BE2C (cell line): Measurements from ENCODE around the gene CABCOCO1.
A peak's percentile ranks its signal among the peaks of the same experiment; 100 is the strongest.

Experiments used
- DNase-seq: peaks from one replicate; pipeline ENCODE4 v3.0.0-alpha.2; 2020
- H3K27me3 ChIP-seq: fragments of 250-450 bp; sonication (Bioruptor Pico); 2 replicates; pipeline ENCODE4 v1.5.1; 2020; ENCODE audit warnings: mild to moderate bottlenecking
- H3K36me3 ChIP-seq: fragments of 250-450 bp; sonication (Bioruptor Pico); 2 replicates; pipeline ENCODE4 v1.5.1; 2020; ENCODE audit warnings: mild to moderate bottlenecking
- H3K4me1 ChIP-seq: fragments of 250-450 bp; sonication (Bioruptor Pico); 2 replicates; pipeline ENCODE4 v1.5.1; 2020
- H3K4me3 ChIP-seq: 2 replicates; pipeline ENCODE4 v1.5.1; 2011; ENCODE audit warnings: low read depth, low read length
- H3K9me3 ChIP-seq: fragments of 250-450 bp; sonication (Bioruptor Pico); 2 replicates; pipeline ENCODE4 v1.5.1; 2020
- TF ChIP-seq, protein P1 (sequence below): IDR thresholded peaks from 2 replicates; pipeline ENCODE4 v1.5.1; 2012; ENCODE audit warnings: mild to moderate bottlenecking, low read depth, low read length

Gene CABCOCO1

DNA sequence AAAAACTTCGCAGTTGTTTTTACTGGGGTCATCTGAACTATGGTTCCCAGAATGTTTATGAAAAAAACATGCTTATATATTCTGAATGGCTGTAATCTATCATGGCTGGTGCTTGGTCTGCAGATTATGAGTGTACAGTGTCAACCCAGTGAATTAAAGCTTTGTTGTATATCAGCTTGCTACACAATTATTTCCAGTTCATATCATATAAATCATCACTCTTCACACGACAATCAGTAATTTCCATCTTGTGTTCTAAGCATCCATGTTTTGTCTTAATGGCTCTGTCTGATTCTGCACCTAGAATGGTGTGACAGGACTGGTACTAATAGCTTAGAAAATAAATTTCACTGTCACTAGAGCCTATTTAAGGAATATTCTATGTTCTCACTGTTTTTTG lies 83.6 kb downstream of the CABCOCO1 start:
- H3K27me3 ChIP-seq, result no peaks in the 10 kb centered on the region
- H3K36me3 ChIP-seq, result no peaks in the 10 kb centered on the region
- H3K4me3 ChIP-seq, result no peak overlapping the region
- TF ChIP-seq, protein P1, sequence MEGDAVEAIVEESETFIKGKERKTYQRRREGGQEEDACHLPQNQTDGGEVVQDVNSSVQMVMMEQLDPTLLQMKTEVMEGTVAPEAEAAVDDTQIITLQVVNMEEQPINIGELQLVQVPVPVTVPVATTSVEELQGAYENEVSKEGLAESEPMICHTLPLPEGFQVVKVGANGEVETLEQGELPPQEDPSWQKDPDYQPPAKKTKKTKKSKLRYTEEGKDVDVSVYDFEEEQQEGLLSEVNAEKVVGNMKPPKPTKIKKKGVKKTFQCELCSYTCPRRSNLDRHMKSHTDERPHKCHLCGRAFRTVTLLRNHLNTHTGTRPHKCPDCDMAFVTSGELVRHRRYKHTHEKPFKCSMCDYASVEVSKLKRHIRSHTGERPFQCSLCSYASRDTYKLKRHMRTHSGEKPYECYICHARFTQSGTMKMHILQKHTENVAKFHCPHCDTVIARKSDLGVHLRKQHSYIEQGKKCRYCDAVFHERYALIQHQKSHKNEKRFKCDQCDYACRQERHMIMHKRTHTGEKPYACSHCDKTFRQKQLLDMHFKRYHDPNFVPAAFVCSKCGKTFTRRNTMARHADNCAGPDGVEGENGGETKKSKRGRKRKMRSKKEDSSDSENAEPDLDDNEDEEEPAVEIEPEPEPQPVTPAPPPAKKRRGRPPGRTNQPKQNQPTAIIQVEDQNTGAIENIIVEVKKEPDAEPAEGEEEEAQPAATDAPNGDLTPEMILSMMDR, result no peak
- peaks cover 6% of the 10 kb centered on the region for H3K4me1 ChIP-seq
- DNase-seq, result no peak
- H3K9me3 ChIP-seq, result no peaks in the 10 kb centered on the region

DNA sequence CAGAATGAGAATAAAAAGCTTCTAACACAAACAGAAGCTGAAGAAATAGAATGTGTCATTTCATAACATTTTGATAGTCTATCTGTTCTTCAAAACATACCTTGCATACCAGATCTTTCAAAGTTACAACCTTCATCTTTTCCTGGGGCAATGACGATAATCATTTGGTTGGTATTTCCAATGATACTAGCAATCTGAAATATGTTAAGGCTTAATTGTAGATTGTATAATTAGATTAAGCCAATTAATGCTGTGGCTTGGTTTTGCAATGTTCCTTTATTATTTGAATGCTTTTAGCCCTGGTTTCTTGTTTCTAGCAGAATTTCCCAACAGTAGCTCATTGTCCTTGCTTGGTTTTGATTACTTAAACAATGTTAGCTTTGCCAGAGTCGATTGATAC lies 84.6 kb downstream of the CABCOCO1 start:
- TF ChIP-seq, protein P1, result no peak
- H3K9me3 ChIP-seq, result no peaks in the 10 kb centered on the region
- H3K4me1 ChIP-seq, result peaks cover 6% of the 10 kb centered on the region
- H3K4me3 ChIP-seq, result no peak overlapping the region
- no peaks in the 10 kb centered on the region for H3K27me3 ChIP-seq
- DNase-seq, result no peak
- H3K36me3 ChIP-seq, result no peaks in the 10 kb centered on the region

DNA sequence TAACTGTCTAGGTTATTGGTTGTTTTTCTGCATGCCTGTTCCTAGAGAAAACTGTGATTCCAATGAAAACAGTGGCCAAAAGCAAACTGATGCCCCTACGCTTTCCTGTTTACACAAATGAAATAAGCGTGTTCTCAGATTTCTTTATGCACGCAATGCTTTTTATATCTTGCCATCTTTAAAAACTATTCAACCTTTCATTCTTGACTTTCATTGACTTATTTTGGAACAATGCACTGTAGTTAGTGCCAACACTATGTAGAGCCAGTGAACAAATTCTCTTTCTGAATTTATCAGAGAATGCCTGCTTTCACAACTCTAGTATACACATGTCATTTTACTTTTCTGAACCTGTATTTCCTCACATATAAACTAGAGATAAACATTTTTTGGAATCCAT lies 86.6 kb downstream of the CABCOCO1 start:
- no peaks in the 10 kb centered on the region for H3K36me3 ChIP-seq
- TF ChIP-seq, protein P1, result no peak
- DNase-seq, result no peak
- H3K27me3 ChIP-seq, result no peaks in the 10 kb centered on the region
- H3K4me3 ChIP-seq, result no peak overlapping the region
- H3K9me3 ChIP-seq, result no peaks in the 10 kb centered on the region
- peaks cover 6% of the 10 kb centered on the region for H3K4me1 ChIP-seq

- Histone ChIP-seq H3K27me3 (no peaks in the 10 kb centered on the region), H3K4me3 (no peak overlapping the region), H3K36me3 (no peaks in the 10 kb centered on the region), H3K4me1 (peaks cover 7% of the 10 kb centered on the region), H3K9me3 (no peaks in the 10 kb centered on the region)
- DNase-seq, result peak; percentile 77
- TF ChIP-seq, protein P1, result peak; percentile 91
Observed at GRCh38 chr10:61750943-61751471, 88.3 kb downstream of the CABCOCO1 start.

GRCh38 chr10:61751599-61751998 lies 88.9 kb downstream of the CABCOCO1 start:
- Histone ChIP-seq H3K4me3 (no peak overlapping the region), H3K36me3 (no peaks in the 10 kb centered on the region), H3K27me3 (no peaks in the 10 kb centered on the region), H3K9me3 (no peaks in the 10 kb centered on the region), H3K4me1 (peaks cover 13% of the 10 kb centered on the region)
- DNase-seq, result no peak
- TF ChIP-seq, protein P1, result no peak

DNA sequence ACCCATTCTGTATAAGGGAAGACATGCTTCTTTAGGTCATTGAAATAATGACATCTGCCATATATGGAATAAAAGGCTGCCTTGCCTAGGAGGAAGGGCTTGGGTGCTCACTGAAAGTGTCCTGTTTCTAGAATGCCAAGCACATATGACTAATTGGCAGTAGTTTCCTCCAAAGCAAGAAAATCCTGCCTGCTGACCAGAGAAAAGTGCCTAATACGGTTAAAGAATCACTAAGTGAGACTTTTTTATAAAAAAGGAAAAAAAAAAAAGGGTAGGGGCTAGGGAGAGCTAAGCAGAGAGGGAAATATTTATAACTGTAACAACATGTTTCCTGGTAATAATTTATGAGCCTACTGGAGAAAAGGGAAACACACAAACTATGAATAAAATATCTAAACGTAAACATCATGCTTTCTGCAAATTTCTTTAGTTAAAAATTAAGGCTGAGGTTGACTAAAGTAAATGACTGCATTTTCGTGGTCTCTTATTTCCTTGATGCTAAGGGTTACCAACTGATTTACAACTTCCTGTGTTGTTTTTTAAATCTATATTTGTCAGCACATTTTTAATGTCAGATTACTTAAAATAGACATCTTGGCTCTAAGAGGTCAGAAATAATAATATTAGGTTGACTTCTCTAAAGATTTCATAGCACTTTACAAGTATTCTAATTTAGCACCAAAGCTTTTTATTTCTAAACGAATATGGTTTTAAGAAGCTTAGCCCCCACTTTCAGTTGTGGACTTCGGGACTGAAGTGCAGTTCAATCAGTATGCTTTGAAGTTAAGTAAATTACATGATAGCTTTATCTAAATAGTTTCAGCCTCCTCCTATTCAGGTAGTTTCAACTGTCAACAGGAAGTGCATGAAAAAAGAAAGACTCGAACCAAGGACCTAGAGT lies 89.6 kb downstream of the CABCOCO1 start:
- Histone ChIP-seq H3K4me3 (no peak overlapping the region), H3K4me1 (peaks cover 11% of the 10 kb centered on the region), H3K9me3 (no peaks in the 10 kb centered on the region), H3K27me3 (no peaks in the 10 kb centered on the region), H3K36me3 (no peaks in the 10 kb centered on the region)
- DNase-seq, result no peak
- TF ChIP-seq, protein P1, result no peak
